Esophagus muscularis mucosa (tissue), 4 donors: ENCODE measurements around the gene RBAK. TPM values are rescaled to one million over a fixed set of nuclear protein-coding genes. Genes with fewer than 3 reads are reported as not detected.

ENCODE experiments used
- DNase-seq: peaks from one replicate; pipeline ENCODE4 v3.0.0-alpha.2; 2017; ENCODE audit errors: extremely low spot score
- H3K27ac ChIP-seq, 4 donors: fragments of 200-600 bp; sonication (generic); replicated peaks in 1 of 4; 1 replicate in 3 of 4; 2 replicates in 1 of 4; pipeline ENCODE4 v1.5.1; 2016 to 2019; ENCODE audit warnings: mild to moderate bottlenecking in 1 of 4
- H3K27me3 ChIP-seq, 4 donors: fragments of 200-600 bp; sonication (generic); one replicate each; pipeline versions ENCODE4 v1.5.1 to v1.6.0; 2016 to 2019
- H3K36me3 ChIP-seq, 4 donors: fragments of 200-600 bp; sonication (generic); one replicate each; pipeline ENCODE4 v1.5.1; 2016 to 2019
- H3K4me1 ChIP-seq, 4 donors: fragments of 200-600 bp; sonication (generic); one replicate each; pipeline ENCODE4 v1.5.1; 2016 to 2019
- H3K4me3 ChIP-seq, 4 donors: fragments of 200-600 bp; sonication (generic); 1 replicate in 2 of 4; 2 replicates in 2 of 4; pipeline ENCODE4 v1.5.1; 2016 to 2019; ENCODE audit warnings: mild to moderate bottlenecking in 4 of 4, moderate library complexity in 1 of 4
- H3K9me3 ChIP-seq, 4 donors: fragments of 200-600 bp; sonication (generic); 1 replicate in 3 of 4; 2 replicates in 1 of 4; pipeline ENCODE4 v1.5.1; 2016 to 2019
- EP300 ChIP-seq: sonication (generic); formaldehyde crosslinking; IDR thresholded peaks from one replicate; pipeline ENCODE4 v1.6.1; 2017; ENCODE audit warnings: antibody characterized with exemption
- POLR2A ChIP-seq: fragments of 450-650 bp; IDR thresholded peaks from one replicate; pipeline ENCODE4 v1.6.1; 2017; ENCODE audit warnings: antibody characterized with exemption, moderate library complexity, mild to moderate bottlenecking, low read depth
- POLR2AphosphoS5 ChIP-seq, 2 donors: sonication (generic); formaldehyde crosslinking; IDR thresholded peaks; one replicate each; pipeline ENCODE4 v1.6.1; 2017; ENCODE audit warnings: antibody characterized with exemption in 2 of 2
- WGBS: methylation state at CpG from one replicate; pipeline ENCODE4 v1.1.5; 2018; 5-methylcytosine and 5-hydroxymethylcytosine counted together
- intact Hi-C: fragments of 100-400 bp; cut with DNase I; formaldehyde crosslinking; loops from one replicate; pipeline ENCODE4 v1.15.1; 2023
- total RNA-seq, 4 donors: library from RNA; depleted of rRNA; stranded (reverse); fragments of >200 nt; gene quantifications; one replicate each; pipeline versions ENCODE4 v1.1.0 to v1.2.1, GENCODE V29; 2016
- TF ChIP-seq, protein P1 (sequence below), 3 experiments: fragments of 200-600 bp in 2 of 3; fragments of 450-650 bp in 1 of 3; sonication (generic) in 2 of 3; IDR thresholded peaks; one replicate each; pipeline ENCODE4 v1.5.1; 2017 to 2019; ENCODE audit warnings: antibody characterized with exemption in 3 of 3, mild to moderate bottlenecking in 2 of 3, moderate library complexity in 1 of 3

RBAK gene
- total RNA-seq, 4 donors from 2014 or later = 8.6 to 10.4 (median 9.5) TPM

DNA sequence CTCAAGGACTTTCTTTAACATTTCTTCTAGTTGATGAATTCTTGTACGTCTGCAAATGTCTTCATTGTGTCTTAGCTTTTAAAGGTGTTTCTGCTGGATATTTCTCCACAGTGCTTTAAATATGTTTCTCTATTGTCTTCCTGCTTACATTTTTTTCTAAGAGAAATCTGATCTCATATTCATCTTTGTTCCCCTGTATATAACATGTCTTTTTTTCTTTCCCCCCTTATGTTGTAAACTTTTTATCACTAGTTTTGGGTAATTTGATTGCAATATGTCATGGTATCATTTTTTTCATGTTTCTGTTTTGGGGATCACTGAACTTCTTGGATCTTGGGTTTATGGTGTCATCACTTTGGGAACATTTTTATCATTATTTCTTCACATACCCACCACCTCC, 7.5 kb downstream of the RBAK start:
- H3K27ac ChIP-seq = no peak overlapping the region
- peaks cover 38 to 97% (median 64%) of the 10 kb centered on the region in 4 donors for H3K36me3 ChIP-seq
- peaks cover 0 to 20% (median 17%) of the 10 kb centered on the region in 4 donors for H3K9me3 ChIP-seq
- WGBS = 97% methylated on average over 1 of the region's 1 CpG
- DNase-seq = no peak
- TF ChIP-seq, protein P1, sequence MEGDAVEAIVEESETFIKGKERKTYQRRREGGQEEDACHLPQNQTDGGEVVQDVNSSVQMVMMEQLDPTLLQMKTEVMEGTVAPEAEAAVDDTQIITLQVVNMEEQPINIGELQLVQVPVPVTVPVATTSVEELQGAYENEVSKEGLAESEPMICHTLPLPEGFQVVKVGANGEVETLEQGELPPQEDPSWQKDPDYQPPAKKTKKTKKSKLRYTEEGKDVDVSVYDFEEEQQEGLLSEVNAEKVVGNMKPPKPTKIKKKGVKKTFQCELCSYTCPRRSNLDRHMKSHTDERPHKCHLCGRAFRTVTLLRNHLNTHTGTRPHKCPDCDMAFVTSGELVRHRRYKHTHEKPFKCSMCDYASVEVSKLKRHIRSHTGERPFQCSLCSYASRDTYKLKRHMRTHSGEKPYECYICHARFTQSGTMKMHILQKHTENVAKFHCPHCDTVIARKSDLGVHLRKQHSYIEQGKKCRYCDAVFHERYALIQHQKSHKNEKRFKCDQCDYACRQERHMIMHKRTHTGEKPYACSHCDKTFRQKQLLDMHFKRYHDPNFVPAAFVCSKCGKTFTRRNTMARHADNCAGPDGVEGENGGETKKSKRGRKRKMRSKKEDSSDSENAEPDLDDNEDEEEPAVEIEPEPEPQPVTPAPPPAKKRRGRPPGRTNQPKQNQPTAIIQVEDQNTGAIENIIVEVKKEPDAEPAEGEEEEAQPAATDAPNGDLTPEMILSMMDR (IDR thresholded peaks at IDR 0.05) = no peak
- no peak overlapping the region for H3K4me3 ChIP-seq
- intact Hi-C loops = no loop called here
- H3K27me3 ChIP-seq = no peaks in the 10 kb centered on the region
- no peaks in the 10 kb centered on the region for H3K4me1 ChIP-seq

- intact Hi-C loops = no loop called here
- Histone ChIP-seq H3K4me1 (no peaks in the 10 kb centered on the region), H3K27ac (no peak overlapping the region), H3K27me3 (no peaks in the 10 kb centered on the region), H3K9me3 (peaks cover 32 to 82% (median 78%) of the 10 kb centered on the region in 4 donors), H3K4me3 (no peak overlapping the region), H3K36me3 (peaks cover 63 to 80% (median 67%) of the 10 kb centered on the region in 4 donors)
- no peak for DNase-seq
- no peak for TF ChIP-seq EP300
- TF ChIP-seq, protein P1 (IDR thresholded peaks at IDR 0.05) = no peak
- TF ChIP-seq POLR2AphosphoS5 (IDR thresholded peaks at IDR 0.05) = no peak
- no peak for TF ChIP-seq POLR2A
- WGBS = 93% methylated on average over 2 of the region's 2 CpGs
Measured at GRCh38 chr7:5063698-5064097, 18.0 kb downstream of the RBAK start.

- 81% methylated on average over 12 of the region's 12 CpGs for WGBS
- Histone ChIP-seq H3K27ac (no peak overlapping the region), H3K4me3 (no peak overlapping the region), H3K4me1 (no peaks in the 10 kb centered on the region), H3K36me3 (peaks cover 54 to 71% (median 58%) of the 10 kb centered on the region in 4 donors), H3K9me3 (peaks cover 32 to 91% (median 81%) of the 10 kb centered on the region in 4 donors), H3K27me3 (no peaks in the 10 kb centered on the region)
- intact Hi-C loops = no loop called here
- DNase-seq = no peak
- TF ChIP-seq EP300 (no peak), POLR2A (no peak), POLR2AphosphoS5 (IDR thresholded peaks at IDR 0.05) (no peak)
- TF ChIP-seq, protein P1 (IDR thresholded peaks at IDR 0.05) = no peak
Measured at GRCh38 chr7:5064391-5065106, 18.9 kb downstream of the RBAK start.

GRCh38 chr7:5065107-5065407, 19.4 kb downstream of the RBAK start:
- Histone ChIP-seq H3K36me3 (peaks cover 49 to 66% (median 55%) of the 10 kb centered on the region in 4 donors), H3K4me3 (no peak overlapping the region), H3K27me3 (no peaks in the 10 kb centered on the region), H3K27ac (no peak overlapping the region), H3K4me1 (no peaks in the 10 kb centered on the region), H3K9me3 (peaks cover 33 to 96% (median 83%) of the 10 kb centered on the region in 4 donors)
- no peak for DNase-seq
- intact Hi-C loops = no loop called here
- 98% methylated on average over 5 of the region's 5 CpGs for WGBS
- no peak for TF ChIP-seq EP300

GRCh38 chr7:5068521-5068920, 22.9 kb downstream of the RBAK start:
- no peak for DNase-seq
- peaks cover 16 to 32% (median 22%) of the 10 kb centered on the region in 4 donors for H3K36me3 ChIP-seq
- 91% methylated on average over 4 of the region's 4 CpGs for WGBS
- peaks cover 0 to 20% (median 0%) of the 10 kb centered on the region in 4 donors for H3K27me3 ChIP-seq
- TF ChIP-seq, protein P1 (IDR thresholded peaks at IDR 0.05) = no peak
- TF ChIP-seq POLR2A (no peak), EP300 (no peak), POLR2AphosphoS5 (IDR thresholded peaks at IDR 0.05) (no peak)
- peaks cover 26 to 79% (median 64%) of the 10 kb centered on the region in 4 donors for H3K9me3 ChIP-seq
- peaks cover 0 to 14% (median 11%) of the 10 kb centered on the region in 4 donors for H3K4me1 ChIP-seq
- H3K27ac ChIP-seq = no peak overlapping the region
- intact Hi-C loops = no loop called here
- no peak overlapping the region for H3K4me3 ChIP-seq
